Fibroblast of lung (primary cell): ENCODE data around the gene CHRNA9. TPM values are rescaled to one million over a fixed set of nuclear protein-coding genes. Genes with fewer than 3 reads are reported as not detected.

Experiments
- DNase-seq, 2 donors: peaks; one replicate each; pipeline versions ENCODE4 v3.0.0 to v3.0.0-alpha.2; 2010; ENCODE audit warnings: low read depth in 2 of 2
- H2AFZ ChIP-seq: 2 replicates; pipeline ENCODE4 v1.5.1; 2012; ENCODE audit warnings: low read length, control low read depth, inconsistent platforms
- H3K27ac ChIP-seq: 2 replicates; pipeline ENCODE4 v1.5.1; 2011; ENCODE audit warnings: low read length, control low read depth; ENCODE audit not compliant: insufficient read depth
- H3K27me3 ChIP-seq: 2 replicates; pipeline ENCODE4 v1.5.1; 2011; ENCODE audit warnings: mild to moderate bottlenecking, low read length; ENCODE audit not compliant: control insufficient read depth, insufficient read depth
- H3K36me3 ChIP-seq: 2 replicates; pipeline ENCODE4 v1.5.1; 2011; ENCODE audit warnings: low read length; ENCODE audit not compliant: control insufficient read depth, insufficient read depth
- H3K4me1 ChIP-seq: 2 replicates; pipeline ENCODE4 v1.5.1; 2011; ENCODE audit warnings: low read length; ENCODE audit not compliant: control insufficient read depth, insufficient read depth; ENCODE audit errors: extremely low read depth
- H3K4me2 ChIP-seq: 2 replicates; pipeline ENCODE4 v1.5.1; 2011; ENCODE audit warnings: low read length, control low read depth; ENCODE audit not compliant: insufficient read depth; ENCODE audit errors: extremely low read depth
- H3K4me3 ChIP-seq, 4 experiments: fragments of 200-600 bp in 1 of 4; sonication (generic) in 1 of 4; replicated peaks in 1 of 4; 2 replicates each; pipeline ENCODE4 v1.5.1; 2011 to 2016; ENCODE audit warnings: low read length in 4 of 4, low read depth in 3 of 4, mild to moderate bottlenecking in 3 of 4, control low read depth in 2 of 4, inconsistent platforms in 1 of 4, mixed read lengths in 1 of 4; ENCODE audit not compliant: insufficient read depth in 1 of 4; ENCODE audit errors: control extremely low read depth in 1 of 4
- H3K79me2 ChIP-seq: 2 replicates; pipeline ENCODE4 v1.5.1; 2012; ENCODE audit warnings: mild to moderate bottlenecking, low read length, inconsistent platforms; ENCODE audit not compliant: control insufficient read depth, insufficient read depth
- H3K9ac ChIP-seq: 2 replicates; pipeline ENCODE4 v1.5.1; 2011; ENCODE audit warnings: mild to moderate bottlenecking, low read length, control low read depth; ENCODE audit not compliant: insufficient read depth
- H3K9me3 ChIP-seq: 2 replicates; pipeline ENCODE4 v1.5.1; 2012; ENCODE audit warnings: low read depth, low read length; ENCODE audit not compliant: control insufficient read depth, insufficient read depth
- H4K20me1 ChIP-seq: 2 replicates; pipeline ENCODE4 v1.5.1; 2011; ENCODE audit warnings: low read length; ENCODE audit not compliant: control insufficient read depth, insufficient read depth; ENCODE audit errors: extremely low read depth
- EZH2 ChIP-seq: IDR thresholded peaks from 2 replicates; pipeline ENCODE4 v1.5.1; 2012; ENCODE audit warnings: low read length, control low read depth, mild to moderate bottlenecking; ENCODE audit errors: missing control alignments
- polyA plus RNA-seq, 2 donors: library from polyadenylated mRNA; depleted of rRNA in 1 of 2; stranded (reverse) in 1 of 2; unstranded in 1 of 2; fragments of >200 nt; gene quantifications; 2 replicates each; pipeline ENCODE4 v1.2.1, GENCODE V29; 2011 to 2012; ENCODE audit warnings: missing spikeins in 1 of 2
- total RNA-seq: library from RNA; depleted of rRNA; stranded (reverse); fragments of >200 nt; gene quantifications from 2 replicates; pipeline ENCODE4 v1.2.1, GENCODE V29; 2014
- TF ChIP-seq, protein P1 (sequence below), 2 donors: IDR thresholded peaks in 1 of 2; conservative IDR thresholded peaks in 1 of 2; 1 replicate in 1 of 2; 2 replicates in 1 of 2; pipeline ENCODE4 v1.5.1; 2011 to 2012; ENCODE audit warnings: low read length in 2 of 2, control low read depth in 1 of 2, inconsistent platforms in 1 of 2, low read depth in 1 of 2, mild to moderate bottlenecking in 1 of 2

The CHRNA9 gene
- total and polyA plus RNA-seq, 2 donors (not counting 1 experiment from before 2014, with no cell fraction given): not detected

DNA sequence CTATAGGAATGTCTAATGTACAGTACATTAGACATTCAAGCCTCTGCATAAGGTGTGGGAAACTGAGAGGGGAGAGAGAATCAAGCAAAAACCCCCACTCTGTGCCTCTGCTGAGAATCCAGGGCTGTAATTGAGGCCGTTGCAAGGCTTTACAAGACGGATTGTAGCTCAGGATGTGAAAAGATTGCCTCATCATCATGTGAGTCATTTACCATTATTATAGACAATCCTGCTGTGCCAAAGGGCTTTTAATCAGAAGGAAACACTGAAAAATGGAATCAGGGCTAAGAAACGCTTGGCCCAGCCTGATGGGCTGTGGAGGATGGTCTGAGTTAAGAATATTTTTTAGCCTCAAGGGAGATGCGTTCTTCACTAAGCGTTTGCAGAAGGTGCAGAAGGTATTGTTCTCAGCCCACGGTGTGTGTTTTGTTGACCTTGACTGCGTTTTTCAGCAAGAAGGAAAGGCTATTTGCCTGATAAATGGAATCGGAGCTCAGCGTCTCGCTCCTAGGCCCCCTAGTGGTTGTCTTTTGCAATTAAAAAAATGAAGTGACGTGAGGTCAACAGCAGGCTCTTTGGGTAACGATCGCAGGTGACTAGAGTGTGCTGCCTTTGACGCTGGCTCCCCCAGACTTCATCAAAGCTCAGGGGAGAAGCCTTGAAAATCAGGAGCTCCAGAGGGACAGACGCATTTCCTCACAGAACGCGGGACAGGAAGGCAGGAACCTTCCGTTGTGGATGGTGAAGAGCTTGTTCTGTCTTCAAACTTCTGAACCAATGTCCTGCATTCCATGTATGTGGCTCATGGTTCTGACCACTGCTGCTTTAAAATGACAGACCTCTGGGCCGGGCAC, 18.1 kb upstream of the CHRNA9 start:
- H3K4me3 ChIP-seq: peak overlapping the region; percentile 48 to 63 (median 55)
- H3K4me2 ChIP-seq: peak overlapping the region; percentile 98

DNA sequence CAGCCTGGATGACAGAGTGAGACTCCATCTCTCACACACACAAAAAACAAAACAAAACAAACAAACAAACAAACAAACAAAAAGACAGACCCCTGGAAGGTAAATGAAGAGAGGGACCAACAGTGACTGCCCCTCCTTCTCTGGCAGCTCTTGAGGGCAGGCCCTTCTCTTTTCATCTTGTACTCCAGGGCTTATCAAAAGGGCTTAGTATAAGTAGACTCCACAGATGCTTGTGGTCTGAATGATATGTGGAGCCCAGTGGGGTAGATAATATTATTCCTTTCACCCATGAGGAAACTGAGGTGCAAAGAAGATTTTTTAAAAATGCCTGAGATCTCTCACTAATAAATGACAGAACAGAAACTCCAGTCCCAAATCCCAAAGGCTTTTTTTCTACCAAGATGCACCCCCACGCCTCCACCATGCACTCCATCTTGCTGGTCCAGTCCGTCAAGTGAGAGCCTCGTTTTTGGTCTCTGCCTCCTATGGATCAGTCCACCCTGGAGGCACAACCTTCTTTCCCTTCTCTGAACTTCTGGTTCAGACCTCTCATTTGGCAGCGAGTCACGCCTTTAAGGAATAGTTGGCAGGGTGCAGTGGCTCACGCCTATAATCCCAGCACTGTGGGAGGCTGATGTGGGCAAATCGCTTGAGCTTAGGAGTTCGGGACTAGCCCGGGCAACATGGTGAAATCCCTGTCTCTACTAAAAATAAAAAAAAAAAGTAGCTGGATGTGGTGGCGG, 17.0 kb upstream of the CHRNA9 start:
- Histone ChIP-seq H2AFZ (no peak overlapping the region), H3K27ac (no peak overlapping the region), H3K27me3 (no peaks in the 10 kb centered on the region), H3K4me1 (peaks cover 4% of the 10 kb centered on the region), H3K4me3 (no peak overlapping the region), H3K9me3 (no peaks in the 10 kb centered on the region), H3K79me2 (no peaks in the 10 kb centered on the region), H3K36me3 (no peaks in the 10 kb centered on the region), H4K20me1 (no peaks in the 10 kb centered on the region), H3K9ac (no peak overlapping the region), H3K4me2 (no peak overlapping the region)
- peak in 1 of 2 donors; percentile 36 for DNase-seq
- TF ChIP-seq EZH2: no peak
- TF ChIP-seq, protein P1, sequence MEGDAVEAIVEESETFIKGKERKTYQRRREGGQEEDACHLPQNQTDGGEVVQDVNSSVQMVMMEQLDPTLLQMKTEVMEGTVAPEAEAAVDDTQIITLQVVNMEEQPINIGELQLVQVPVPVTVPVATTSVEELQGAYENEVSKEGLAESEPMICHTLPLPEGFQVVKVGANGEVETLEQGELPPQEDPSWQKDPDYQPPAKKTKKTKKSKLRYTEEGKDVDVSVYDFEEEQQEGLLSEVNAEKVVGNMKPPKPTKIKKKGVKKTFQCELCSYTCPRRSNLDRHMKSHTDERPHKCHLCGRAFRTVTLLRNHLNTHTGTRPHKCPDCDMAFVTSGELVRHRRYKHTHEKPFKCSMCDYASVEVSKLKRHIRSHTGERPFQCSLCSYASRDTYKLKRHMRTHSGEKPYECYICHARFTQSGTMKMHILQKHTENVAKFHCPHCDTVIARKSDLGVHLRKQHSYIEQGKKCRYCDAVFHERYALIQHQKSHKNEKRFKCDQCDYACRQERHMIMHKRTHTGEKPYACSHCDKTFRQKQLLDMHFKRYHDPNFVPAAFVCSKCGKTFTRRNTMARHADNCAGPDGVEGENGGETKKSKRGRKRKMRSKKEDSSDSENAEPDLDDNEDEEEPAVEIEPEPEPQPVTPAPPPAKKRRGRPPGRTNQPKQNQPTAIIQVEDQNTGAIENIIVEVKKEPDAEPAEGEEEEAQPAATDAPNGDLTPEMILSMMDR (conservative IDR thresholded peaks at IDR 0.05 in 1 of 2, IDR thresholded peaks at IDR 0.05 in 1 of 2; ENCODE audit: low read depth in 1 of 2, low read length in 2 of 2): no peak

More for the DNA sequence above, 18.1 kb upstream of the CHRNA9 start:
- Histone ChIP-seq H3K79me2 (no peaks in the 10 kb centered on the region), H4K20me1 (no peaks in the 10 kb centered on the region), H3K4me1 (peaks cover 4% of the 10 kb centered on the region), H3K9ac (peak overlapping the region; percentile 54), H3K27ac (peak overlapping the region; percentile 91), H3K9me3 (no peaks in the 10 kb centered on the region), H3K36me3 (no peaks in the 10 kb centered on the region), H2AFZ (peak overlapping the region; percentile 94), H3K27me3 (no peaks in the 10 kb centered on the region)
- peak; percentile 93 to 97 for DNase-seq
- TF ChIP-seq, protein P1 (conservative IDR thresholded peaks at IDR 0.05 in 1 of 2, IDR thresholded peaks at IDR 0.05 in 1 of 2; ENCODE audit: low read depth in 1 of 2, low read length in 2 of 2): peak; percentile 78 to 83
- TF ChIP-seq EZH2: no peak

DNA sequence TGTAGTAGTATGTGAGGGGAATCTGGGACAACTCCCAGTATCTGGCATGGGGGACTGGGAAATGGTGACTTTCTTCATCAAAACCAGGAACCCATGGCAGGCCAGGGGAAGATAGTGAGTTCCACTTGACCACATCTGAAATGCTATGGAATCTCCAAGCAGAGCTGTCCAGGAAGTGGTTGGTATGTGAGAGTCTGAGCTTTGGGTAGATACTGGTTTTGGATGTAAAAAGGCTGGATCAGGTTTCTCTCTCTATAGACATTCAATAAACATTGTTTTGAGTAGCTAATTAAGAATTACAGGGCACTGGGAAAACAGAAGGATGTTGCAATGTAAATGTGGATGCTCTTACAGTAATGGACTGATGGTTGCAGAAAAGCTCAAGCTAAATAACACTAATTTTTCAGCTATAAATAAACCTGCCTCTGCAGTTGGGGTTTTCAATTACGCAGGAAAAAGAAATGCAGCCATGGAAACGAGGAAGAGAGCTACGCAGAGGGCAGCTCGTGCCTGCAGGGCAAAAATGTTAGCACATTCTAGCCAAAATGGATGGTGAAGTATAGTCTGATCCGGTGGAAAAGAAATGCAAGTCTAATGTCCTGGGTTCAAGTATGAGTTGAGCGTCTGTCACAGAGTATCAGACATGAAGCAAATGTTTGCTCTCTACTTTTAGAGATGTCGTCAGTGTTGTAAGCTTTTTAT, 13.4 kb upstream of the CHRNA9 start:
- Histone ChIP-seq H3K9me3 (no peaks in the 10 kb centered on the region), H3K36me3 (no peaks in the 10 kb centered on the region), H4K20me1 (no peaks in the 10 kb centered on the region), H2AFZ (no peak overlapping the region), H3K4me3 (no peak overlapping the region), H3K4me1 (peaks cover 4% of the 10 kb centered on the region), H3K4me2 (no peak overlapping the region), H3K9ac (no peak overlapping the region), H3K27me3 (no peaks in the 10 kb centered on the region), H3K79me2 (no peaks in the 10 kb centered on the region), H3K27ac (no peak overlapping the region)
- TF ChIP-seq, protein P1 (conservative IDR thresholded peaks at IDR 0.05 in 1 of 2, IDR thresholded peaks at IDR 0.05 in 1 of 2; ENCODE audit: low read depth in 1 of 2, low read length in 2 of 2): no peak
- TF ChIP-seq EZH2: no peak
- DNase-seq: peak; percentile 84 to 85
